ENCODE measurements around the gene SPATA19. TPM values are rescaled to one million over a fixed set of nuclear protein-coding genes. Genes with fewer than 3 reads are reported as not detected.

The SPATA19 gene
- not detected in 2 replicates for total RNA-seq (2021)
- not detected for Bru-seq, nascent RNA
- BruChase-seq, experiment 1, labeled RNA remaining after a 2-hour chase = not detected
- BruChase-seq, experiment 2, labeled RNA remaining after a 6-hour chase = not detected
- long read RNA-seq = 0 reads

GRCh38 chr11:133845413-133845812, at the start of gene SPATA19:
Gene SPATA19 (minus strand): TSS chr11:133845513. CDS start chr11:133845446, 67 bp downstream.
- no peak for TF ChIP-seq CTCF (conservative IDR thresholded peaks at IDR 0.05; ENCODE audit: low read depth, low read length)
- TF ChIP-seq EZH2 (IDR thresholded peaks at IDR 0.05; ENCODE audit: borderline replicate concordance, low read depth, low read length, poor library complexity, severe bottlenecking) = no peak

GRCh38 chr11:133895061-133895479, 49.8 kb upstream of the SPATA19 start:
- ChIA-PET CTCF (no interaction called here), POLR2A (ENCODE audit: low non-redundant PET) (no interaction called here)
- Histone ChIP-seq H3K27ac (ENCODE audit: low read depth, low read length, poor library complexity, severe bottlenecking) (no peak overlapping the region), H3K27me3 (replicated peaks; ENCODE audit: insufficient read depth, low read depth, low read length, poor library complexity) (no peaks in the 10 kb centered on the region), H3K36me3 (ENCODE audit: insufficient read depth, low read length, poor library complexity, severe bottlenecking) (no peaks in the 10 kb centered on the region), H3K4me1 (ENCODE audit: insufficient read depth, low read length, poor library complexity, severe bottlenecking) (no peaks in the 10 kb centered on the region), H3K4me3 (ENCODE audit: low read depth, low read length, poor library complexity, severe bottlenecking) (no peak overlapping the region), H3K9me3 (ENCODE audit: low read depth, low read length, poor library complexity, severe bottlenecking) (no peaks in the 10 kb centered on the region)
- no peak for DNase-seq (ENCODE audit: low spot score)
- BruUV-seq (replicated peaks) = no TSS peak
- intact Hi-C loops (cut with micrococcal nuclease; ENCODE audit: unreplicated experiment) = no loop called here
- TF ChIP-seq CTCF (conservative IDR thresholded peaks at IDR 0.05; ENCODE audit: low read depth, low read length) = no peak
- no peak for TF ChIP-seq EZH2 (IDR thresholded peaks at IDR 0.05; ENCODE audit: borderline replicate concordance, low read depth, low read length, poor library complexity, severe bottlenecking)

More at GRCh38 chr11:133845413-133845812, at the start of gene SPATA19:
- intact Hi-C loops (cut with micrococcal nuclease; ENCODE audit: unreplicated experiment) = no loop called here
- no peak for DNase-seq (ENCODE audit: low spot score)
- POLR2A ChIA-PET (ENCODE audit: low non-redundant PET) = no interaction called here
- no TSS peak for BruUV-seq (replicated peaks)
- no peaks in the 10 kb centered on the region for H3K36me3 ChIP-seq (ENCODE audit: insufficient read depth, low read length, poor library complexity, severe bottlenecking)
- peaks cover 11% of the 10 kb centered on the region for H3K27me3 ChIP-seq (replicated peaks; ENCODE audit: insufficient read depth, low read depth, low read length, poor library complexity)
- no peak within 1 kb of the TSS for H3K27ac ChIP-seq (ENCODE audit: low read depth, low read length, poor library complexity, severe bottlenecking)
- H3K9me3 ChIP-seq (ENCODE audit: low read depth, low read length, poor library complexity, severe bottlenecking) = no peaks in the 10 kb centered on the region
- no peak within 1 kb of the TSS for H3K4me3 ChIP-seq (ENCODE audit: low read depth, low read length, poor library complexity, severe bottlenecking)
- CTCF ChIA-PET = no interaction called here
- no peaks in the 10 kb centered on the region for H3K4me1 ChIP-seq (ENCODE audit: insufficient read depth, low read length, poor library complexity, severe bottlenecking)

- Histone ChIP-seq H3K9me3 (ENCODE audit: low read depth, low read length, poor library complexity, severe bottlenecking) (no peaks in the 10 kb centered on the region), H3K4me1 (ENCODE audit: insufficient read depth, low read length, poor library complexity, severe bottlenecking) (no peaks in the 10 kb centered on the region), H3K36me3 (ENCODE audit: insufficient read depth, low read length, poor library complexity, severe bottlenecking) (no peaks in the 10 kb centered on the region), H3K27ac (ENCODE audit: low read depth, low read length, poor library complexity, severe bottlenecking) (no peak overlapping the region), H3K4me3 (ENCODE audit: low read depth, low read length, poor library complexity, severe bottlenecking) (no peak overlapping the region), H3K27me3 (replicated peaks; ENCODE audit: insufficient read depth, low read depth, low read length, poor library complexity) (peaks cover under 1% of the 10 kb centered on the region)
- ChIA-PET POLR2A (ENCODE audit: low non-redundant PET) (no interaction called here), CTCF (interaction anchor here (0.7 kb wide), 1 partner anchor 46 kb away, joined by 5 read pairs; no protein-coding TSS in a partner anchor)
- no TSS peak for BruUV-seq (replicated peaks)
- no peak for DNase-seq (ENCODE audit: low spot score)
- intact Hi-C loops (cut with micrococcal nuclease; ENCODE audit: unreplicated experiment) = no loop called here
- TF ChIP-seq CTCF (conservative IDR thresholded peaks at IDR 0.05; ENCODE audit: low read depth, low read length) (no peak), EZH2 (IDR thresholded peaks at IDR 0.05; ENCODE audit: borderline replicate concordance, low read depth, low read length, poor library complexity, severe bottlenecking) (no peak)
Measured at GRCh38 chr11:133893381-133893780, 48.1 kb upstream of the SPATA19 start.

All from A673 (cell line).